LNCaP clone FGC (cell line): ENCODE results near the gene RAP1GAP2.
A peak's percentile ranks its signal among the peaks of the same experiment; 100 is the strongest.

ENCODE experiments used
- DNase-seq: peaks from one replicate; pipeline ENCODE4 v3.0.0-alpha.2; 2011; ENCODE audit warnings: low read depth
- H3K4me3 ChIP-seq: 2 replicates; pipeline ENCODE4 v1.5.1; 2011; ENCODE audit warnings: mild to moderate bottlenecking, low read depth, low read length, control low read depth
- TF ChIP-seq, protein P1 (sequence below): IDR thresholded peaks from 2 replicates; pipeline ENCODE4 v1.5.1; 2012; ENCODE audit warnings: mild to moderate bottlenecking; ENCODE audit not compliant: control insufficient read depth, insufficient read depth; ENCODE audit errors: extremely low read depth

Gene RAP1GAP2

DNA sequence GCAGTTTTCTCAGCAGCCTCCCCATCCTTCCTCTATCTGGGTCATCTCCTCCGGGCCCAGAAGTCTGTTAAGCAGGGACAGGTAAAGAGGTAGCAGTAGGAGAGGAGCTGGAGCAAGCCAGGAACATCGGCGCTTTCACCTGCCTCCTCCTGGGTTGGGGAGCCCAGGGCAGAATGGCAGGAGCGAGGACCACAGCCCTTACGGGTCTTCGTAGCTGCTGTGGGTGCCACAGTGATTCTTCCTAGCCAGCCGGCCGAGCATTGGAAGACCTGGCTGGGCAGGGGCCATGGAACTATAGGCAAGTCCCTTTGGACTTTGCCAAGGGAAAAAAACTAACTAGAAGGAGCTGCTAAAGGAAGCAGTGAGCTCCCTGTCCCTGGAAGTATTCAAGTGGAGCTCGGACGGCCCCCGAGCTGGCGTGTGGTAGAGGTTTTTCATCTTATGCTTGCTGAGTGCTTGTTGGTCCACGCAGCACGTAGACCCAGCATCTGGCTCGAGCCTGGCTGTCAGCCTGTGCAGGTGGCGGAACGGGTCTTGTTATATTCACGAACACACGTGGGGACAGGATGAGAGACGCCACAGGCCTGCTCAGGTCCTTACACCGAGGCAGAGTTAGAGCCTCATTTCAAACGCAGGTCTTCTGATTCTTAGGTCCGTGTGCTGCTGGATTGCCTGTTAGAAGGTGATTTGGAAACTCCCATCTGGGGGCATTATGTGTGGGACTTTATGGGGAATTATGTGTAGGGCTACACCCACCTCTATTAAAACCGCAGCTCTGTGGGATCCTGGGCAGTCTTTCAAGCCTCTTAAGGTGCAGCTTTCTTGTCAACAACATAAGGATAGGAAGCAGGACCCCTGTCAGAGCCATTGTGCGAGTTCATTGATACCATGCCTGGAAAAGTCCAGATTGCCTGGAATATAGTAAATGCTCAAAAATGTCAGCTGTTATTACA lies 212.4 kb downstream of the RAP1GAP2 start:
- DNase-seq = no peak
- no peak overlapping the region for H3K4me3 ChIP-seq
- TF ChIP-seq, protein P1, sequence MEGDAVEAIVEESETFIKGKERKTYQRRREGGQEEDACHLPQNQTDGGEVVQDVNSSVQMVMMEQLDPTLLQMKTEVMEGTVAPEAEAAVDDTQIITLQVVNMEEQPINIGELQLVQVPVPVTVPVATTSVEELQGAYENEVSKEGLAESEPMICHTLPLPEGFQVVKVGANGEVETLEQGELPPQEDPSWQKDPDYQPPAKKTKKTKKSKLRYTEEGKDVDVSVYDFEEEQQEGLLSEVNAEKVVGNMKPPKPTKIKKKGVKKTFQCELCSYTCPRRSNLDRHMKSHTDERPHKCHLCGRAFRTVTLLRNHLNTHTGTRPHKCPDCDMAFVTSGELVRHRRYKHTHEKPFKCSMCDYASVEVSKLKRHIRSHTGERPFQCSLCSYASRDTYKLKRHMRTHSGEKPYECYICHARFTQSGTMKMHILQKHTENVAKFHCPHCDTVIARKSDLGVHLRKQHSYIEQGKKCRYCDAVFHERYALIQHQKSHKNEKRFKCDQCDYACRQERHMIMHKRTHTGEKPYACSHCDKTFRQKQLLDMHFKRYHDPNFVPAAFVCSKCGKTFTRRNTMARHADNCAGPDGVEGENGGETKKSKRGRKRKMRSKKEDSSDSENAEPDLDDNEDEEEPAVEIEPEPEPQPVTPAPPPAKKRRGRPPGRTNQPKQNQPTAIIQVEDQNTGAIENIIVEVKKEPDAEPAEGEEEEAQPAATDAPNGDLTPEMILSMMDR = no peak

DNA sequence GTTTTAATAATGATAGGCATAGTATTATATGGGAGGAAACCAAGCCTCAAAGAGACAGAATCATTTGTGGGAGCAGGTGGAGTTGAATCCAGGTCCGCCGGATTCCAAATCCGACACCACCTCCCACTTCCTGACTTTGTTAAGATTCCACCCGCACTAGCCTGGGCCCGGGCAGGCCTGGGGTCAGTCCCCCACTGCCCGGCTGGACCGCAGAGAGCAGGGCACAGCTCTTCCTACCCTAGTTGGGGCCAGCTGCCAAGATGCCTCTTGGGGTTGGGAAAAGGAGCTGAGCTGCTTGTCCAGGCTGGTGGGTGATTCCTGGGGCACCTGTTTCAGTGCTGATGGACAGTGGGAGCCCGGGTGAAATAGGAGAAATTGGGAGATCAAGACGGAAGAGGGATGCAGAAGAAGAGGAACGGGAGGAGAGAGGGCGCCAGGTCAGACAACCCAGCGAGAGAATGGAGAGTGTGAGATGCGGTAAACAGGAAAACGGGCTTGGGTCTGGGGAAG lies 213.2 kb downstream of the RAP1GAP2 start:
- TF ChIP-seq, protein P1 = no peak
- no peak overlapping the region for H3K4me3 ChIP-seq
- no peak for DNase-seq

DNA sequence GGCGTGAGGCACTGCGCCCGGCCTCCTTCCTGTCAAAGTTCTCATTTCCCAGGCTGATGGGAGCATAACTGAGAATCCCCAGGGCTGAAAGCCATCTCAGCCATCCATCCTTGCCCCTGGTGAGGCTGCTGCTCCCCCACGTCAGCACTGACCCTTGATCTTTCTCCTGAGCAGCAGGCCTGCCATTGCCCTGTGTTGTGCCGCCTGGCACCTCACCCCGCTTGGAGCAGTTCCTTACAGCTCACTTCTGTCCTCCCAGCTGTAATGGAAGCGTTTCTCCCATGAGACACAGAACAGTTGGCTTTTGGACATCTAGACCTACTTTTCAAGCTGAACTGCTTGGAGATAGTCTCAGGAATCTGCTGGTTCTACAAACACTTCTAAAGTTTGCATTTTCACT lies 215.7 kb downstream of the RAP1GAP2 start:
- DNase-seq = no peak
- no peak overlapping the region for H3K4me3 ChIP-seq

DNA sequence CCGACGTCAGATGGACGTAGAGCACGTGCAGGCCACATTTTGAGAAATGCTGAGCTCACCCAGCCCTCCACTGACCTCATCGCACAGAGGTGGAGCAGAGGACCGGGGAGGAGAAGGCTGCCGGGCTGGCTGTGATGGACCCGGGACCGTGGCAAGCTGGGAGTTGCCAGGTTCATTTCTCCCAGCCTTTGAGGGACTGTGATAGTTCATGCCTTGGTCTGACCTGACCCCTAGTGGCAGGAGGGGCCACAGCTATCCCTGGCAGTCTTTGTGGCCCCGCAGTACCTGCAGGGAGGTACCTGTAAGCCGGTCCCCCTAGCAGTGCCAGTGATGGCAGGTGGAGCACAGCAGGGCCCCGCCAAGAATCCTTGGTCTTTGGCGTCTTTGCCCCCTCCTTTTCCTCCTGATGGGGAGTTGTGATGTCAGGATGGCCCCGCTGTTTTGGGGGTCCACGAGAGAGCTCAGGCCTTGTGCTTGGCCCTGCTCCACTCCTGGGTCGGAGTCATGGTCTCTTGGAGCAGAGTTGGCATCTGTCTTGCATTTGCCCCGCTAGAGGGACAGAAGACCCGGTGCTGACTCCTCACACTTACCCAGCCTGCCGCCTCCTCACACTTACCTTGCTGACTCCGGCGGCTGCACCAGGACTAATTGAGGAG lies 216.8 kb downstream of the RAP1GAP2 start:
- no peak for DNase-seq

More for the DNA sequence above, 215.7 kb downstream of the RAP1GAP2 start:
- TF ChIP-seq, protein P1 = no peak

DNA sequence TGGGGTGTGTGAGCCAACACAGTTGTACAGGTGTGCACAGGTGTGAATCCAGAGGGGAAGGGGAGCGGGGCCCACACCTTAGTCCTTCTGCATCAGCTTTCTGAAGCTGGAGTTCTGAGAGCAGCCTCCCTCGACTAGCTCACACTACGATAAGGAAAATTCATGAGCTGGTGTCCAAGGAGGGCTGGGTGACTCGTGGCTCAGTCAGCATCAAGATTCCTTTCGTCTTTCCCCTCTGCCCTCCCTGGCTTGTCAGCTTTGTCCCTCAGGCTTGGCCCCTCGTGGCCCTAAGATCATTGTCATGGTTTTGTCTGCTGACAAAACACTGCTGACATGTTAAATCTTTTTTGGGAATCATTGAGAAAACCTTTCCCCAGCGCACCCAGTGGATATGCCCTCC lies 219.7 kb downstream of the RAP1GAP2 start:
- DNase-seq = no peak
- H3K4me3 ChIP-seq = no peak overlapping the region
- TF ChIP-seq, protein P1 = no peak

More for the DNA sequence above, 216.8 kb downstream of the RAP1GAP2 start:
- TF ChIP-seq, protein P1 = peak; percentile 89
- H3K4me3 ChIP-seq = no peak overlapping the region

DNA sequence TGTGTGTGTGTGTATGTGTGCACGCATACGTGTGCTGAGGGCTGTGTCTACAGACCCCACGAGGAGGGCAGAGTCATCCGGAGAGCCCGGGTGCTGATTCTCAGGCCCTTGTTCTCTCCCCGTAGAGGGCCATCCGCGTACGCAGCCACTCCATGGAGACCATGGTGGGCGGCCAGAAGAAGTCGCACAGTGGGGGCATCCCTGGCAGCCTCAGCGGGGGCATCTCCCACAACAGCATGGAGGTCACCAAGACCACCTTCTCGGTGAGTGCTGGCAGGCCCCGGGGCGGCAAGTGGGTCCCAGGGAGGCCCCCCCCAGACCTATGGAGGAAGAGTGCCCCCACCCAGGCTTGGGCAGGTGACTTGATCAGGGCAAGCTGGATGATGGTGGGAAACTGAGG lies 221.7 kb downstream of the RAP1GAP2 start:
- TF ChIP-seq, protein P1 = no peak
- no peak for DNase-seq
- no peak overlapping the region for H3K4me3 ChIP-seq
